Testis (tissue), 3 donors: ENCODE measurements around the gene IVNS1ABP. TPM values are rescaled to one million over a fixed set of nuclear protein-coding genes. Genes with fewer than 3 reads are reported as not detected.

ENCODE experiments used
- DNase-seq: peaks from one replicate; pipeline ENCODE4 v3.0.0-alpha.2; 2019
- H3K27ac ChIP-seq, 2 donors: fragments of 200-600 bp; sonication (generic); one replicate each; pipeline ENCODE4 v1.5.1; 2019
- H3K27me3 ChIP-seq: fragments of 200-600 bp; sonication (generic); one replicate; pipeline ENCODE4 v1.5.1; 2019
- H3K36me3 ChIP-seq: fragments of 200-600 bp; sonication (generic); one replicate; pipeline ENCODE4 v1.5.1; 2017; ENCODE audit warnings: low read depth; ENCODE audit errors: missing control alignments
- H3K4me1 ChIP-seq: fragments of 200-600 bp; sonication (generic); one replicate; pipeline ENCODE4 v1.5.1; 2019
- H3K4me3 ChIP-seq, 2 donors: fragments of 200-600 bp; sonication (generic); one replicate each; pipeline ENCODE4 v1.5.1; 2017 to 2019
- H3K9me3 ChIP-seq: fragments of 200-600 bp; sonication (generic); one replicate; pipeline ENCODE4 v1.5.1; 2017
- POLR2A ChIP-seq: fragments of 450-650 bp; IDR thresholded peaks from one replicate; pipeline ENCODE4 v1.6.1; 2017; ENCODE audit warnings: antibody characterized with exemption, mild to moderate bottlenecking, moderate library complexity
- WGBS, 2 donors: methylation state at CpG; one replicate each; pipeline ENCODE4 v1.1.5; 2018; 5-methylcytosine and 5-hydroxymethylcytosine counted together
- intact Hi-C: fragments of 100-400 bp; cut with DNase I; formaldehyde crosslinking; loops from one replicate; pipeline ENCODE4 v1.15.1; 2023; ENCODE audit warnings: low total_unique reads
- polyA plus RNA-seq: library from polyadenylated mRNA; stranded (reverse); fragments of 350-450 nt; fragmentation: Illumina TruSeq; extraction: RNeasy Lipid Tissue Mini Kit (QIAGEN cat#74804); gene quantifications from one replicate; pipeline ENCODE4 v1.2.3, GENCODE V29; 2014; ENCODE audit warnings: low read depth, low replicate concordance; ENCODE audit not compliant: insufficient read depth
- total RNA-seq, 2 donors: library from RNA; depleted of rRNA; stranded (reverse); fragments of >200 nt; gene quantifications; one replicate each; pipeline ENCODE4 v1.2.3, GENCODE V29; 2016
- TF ChIP-seq, protein P1 (sequence below), 3 experiments: fragments of 450-650 bp in 2 of 3; fragments of 200-600 bp in 1 of 3; sonication (generic) in 1 of 3; IDR thresholded peaks; one replicate each; pipeline ENCODE4 v1.5.1; 2016 to 2019; ENCODE audit warnings: antibody characterized with exemption in 3 of 3, mild to moderate bottlenecking in 2 of 3, moderate library complexity in 1 of 3

IVNS1ABP gene
- total and polyA plus RNA-seq, 3 donors from 2014 or later = 58.9 to 94.6 (median 78.3) TPM

GRCh38 chr1:185349556-185349955 is 32.5 kb upstream of the IVNS1ABP start:
- no peak overlapping the region for H3K27ac ChIP-seq
- H3K36me3 ChIP-seq = no peaks in the 10 kb centered on the region
- WGBS, 2 donors = 64 to 77% methylated on average over 2 of the region's 2 CpGs
- no peaks in the 10 kb centered on the region for H3K9me3 ChIP-seq
- H3K4me3 ChIP-seq = no peak overlapping the region
- no peaks in the 10 kb centered on the region for H3K27me3 ChIP-seq
- intact Hi-C loops = no loop called here
- H3K4me1 ChIP-seq = no peaks in the 10 kb centered on the region
- no peak for TF ChIP-seq POLR2A
- TF ChIP-seq, protein P1, sequence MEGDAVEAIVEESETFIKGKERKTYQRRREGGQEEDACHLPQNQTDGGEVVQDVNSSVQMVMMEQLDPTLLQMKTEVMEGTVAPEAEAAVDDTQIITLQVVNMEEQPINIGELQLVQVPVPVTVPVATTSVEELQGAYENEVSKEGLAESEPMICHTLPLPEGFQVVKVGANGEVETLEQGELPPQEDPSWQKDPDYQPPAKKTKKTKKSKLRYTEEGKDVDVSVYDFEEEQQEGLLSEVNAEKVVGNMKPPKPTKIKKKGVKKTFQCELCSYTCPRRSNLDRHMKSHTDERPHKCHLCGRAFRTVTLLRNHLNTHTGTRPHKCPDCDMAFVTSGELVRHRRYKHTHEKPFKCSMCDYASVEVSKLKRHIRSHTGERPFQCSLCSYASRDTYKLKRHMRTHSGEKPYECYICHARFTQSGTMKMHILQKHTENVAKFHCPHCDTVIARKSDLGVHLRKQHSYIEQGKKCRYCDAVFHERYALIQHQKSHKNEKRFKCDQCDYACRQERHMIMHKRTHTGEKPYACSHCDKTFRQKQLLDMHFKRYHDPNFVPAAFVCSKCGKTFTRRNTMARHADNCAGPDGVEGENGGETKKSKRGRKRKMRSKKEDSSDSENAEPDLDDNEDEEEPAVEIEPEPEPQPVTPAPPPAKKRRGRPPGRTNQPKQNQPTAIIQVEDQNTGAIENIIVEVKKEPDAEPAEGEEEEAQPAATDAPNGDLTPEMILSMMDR (IDR thresholded peaks at IDR 0.05) = no peak
- DNase-seq = no peak

GRCh38 chr1:185348985-185349384 is 31.9 kb upstream of the IVNS1ABP start:
- no peak for DNase-seq
- intact Hi-C loops = no loop called here
- WGBS, 2 donors = 83 to 86% methylated on average over 1 of the region's 1 CpG

GRCh38 chr1:185348296-185348695 is 31.3 kb upstream of the IVNS1ABP start:
- 75 to 79% methylated on average over 1 of the region's 1 CpG for WGBS, 2 donors
- no peak for TF ChIP-seq POLR2A
- TF ChIP-seq, protein P1 (IDR thresholded peaks at IDR 0.05) = no peak
- intact Hi-C loops = no loop called here

More at GRCh38 chr1:185348985-185349384, 31.9 kb upstream of the IVNS1ABP start:
- no peaks in the 10 kb centered on the region for H3K36me3 ChIP-seq
- no peaks in the 10 kb centered on the region for H3K9me3 ChIP-seq
- no peak overlapping the region for H3K4me3 ChIP-seq
- no peak for TF ChIP-seq POLR2A
- TF ChIP-seq, protein P1 (IDR thresholded peaks at IDR 0.05) = no peak
- H3K4me1 ChIP-seq = no peaks in the 10 kb centered on the region
- no peaks in the 10 kb centered on the region for H3K27me3 ChIP-seq
- no peak overlapping the region for H3K27ac ChIP-seq

GRCh38 chr1:185345913-185346720 is 29.1 kb upstream of the IVNS1ABP start:
- Histone ChIP-seq H3K27me3 (no peaks in the 10 kb centered on the region), H3K27ac (no peak overlapping the region), H3K4me1 (no peaks in the 10 kb centered on the region), H3K9me3 (no peaks in the 10 kb centered on the region), H3K4me3 (no peak overlapping the region), H3K36me3 (no peaks in the 10 kb centered on the region)
- intact Hi-C loops = no loop called here
- TF ChIP-seq POLR2A = no peak
- TF ChIP-seq, protein P1 (IDR thresholded peaks at IDR 0.05) = no peak
- 66 to 72% methylated on average over 4 of the region's 4 CpGs for WGBS, 2 donors
- no peak for DNase-seq

More at GRCh38 chr1:185348296-185348695, 31.3 kb upstream of the IVNS1ABP start:
- Histone ChIP-seq H3K27me3 (no peaks in the 10 kb centered on the region), H3K4me3 (no peak overlapping the region), H3K27ac (no peak overlapping the region), H3K4me1 (no peaks in the 10 kb centered on the region), H3K36me3 (no peaks in the 10 kb centered on the region), H3K9me3 (no peaks in the 10 kb centered on the region)
- no peak for DNase-seq

DNA sequence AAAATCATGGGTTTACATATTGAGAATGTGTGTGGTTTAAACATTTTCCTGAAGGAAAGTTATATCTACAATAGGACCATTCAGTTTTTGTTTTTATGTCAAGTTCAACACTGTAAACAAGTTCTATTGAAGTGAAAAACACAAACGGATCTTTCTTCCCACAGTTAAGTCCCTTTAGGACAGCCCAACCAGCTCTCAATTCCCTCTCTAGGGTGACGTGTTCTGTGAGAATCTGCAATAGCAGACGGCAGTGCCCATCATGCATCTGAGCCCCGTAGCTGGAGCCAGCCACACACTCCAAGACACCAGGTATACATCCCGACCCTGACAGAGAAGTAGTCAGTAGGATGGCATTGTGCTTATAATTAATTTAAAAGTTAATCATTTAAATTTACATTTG is 26.3 kb upstream of the IVNS1ABP start:
- no peak for DNase-seq
- H3K27ac ChIP-seq = no peak overlapping the region
- intact Hi-C loops = no loop called here
- WGBS, 2 donors = 75 to 79% methylated on average over 5 of the region's 5 CpGs
- H3K9me3 ChIP-seq = no peaks in the 10 kb centered on the region
- no peak overlapping the region for H3K4me3 ChIP-seq
- H3K4me1 ChIP-seq = no peaks in the 10 kb centered on the region
- TF ChIP-seq, protein P1 (IDR thresholded peaks at IDR 0.05) = no peak
- TF ChIP-seq POLR2A = no peak
- H3K36me3 ChIP-seq = no peaks in the 10 kb centered on the region
- no peaks in the 10 kb centered on the region for H3K27me3 ChIP-seq
